GM19397 (cell line): Measurements from ENCODE around the gene NANS.
"Not testable (repeated sequence)": the region's sequence is repeated elsewhere in the genome, so short reads cannot be mapped to it uniquely, and the experiment has no call there.

Experiments
- ATAC-seq: cut with Tn5 transposase; IDR thresholded peaks from one replicate; pipeline ENCODE4 v1.9.1; 2021; ENCODE audit warnings: mild to moderate bottlenecking, moderate library complexity; ENCODE audit not compliant: unreplicated experiment

Gene NANS

DNA sequence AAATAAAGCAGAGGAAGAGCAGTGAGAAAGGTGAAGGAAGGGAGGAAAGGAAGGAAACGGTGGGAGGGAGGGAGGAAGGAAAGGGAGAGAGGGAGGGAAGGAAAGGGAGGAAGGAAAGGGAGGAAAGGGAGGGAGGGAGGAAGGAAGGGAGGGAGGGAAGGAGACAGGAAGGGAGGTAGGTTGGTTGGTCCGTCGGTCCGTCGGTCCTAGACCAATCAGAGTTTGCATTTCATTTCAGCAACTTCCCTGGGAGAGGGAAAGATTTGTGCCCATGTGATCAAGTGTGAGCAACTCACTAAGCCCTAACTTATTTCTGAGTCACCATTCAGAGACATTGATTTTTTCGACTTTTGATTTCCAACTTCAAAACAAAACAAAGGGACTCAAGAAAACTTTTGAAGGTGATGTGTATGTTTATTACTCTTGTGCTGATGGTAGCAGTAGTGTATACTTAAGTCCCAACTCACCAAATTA lies 18.8 kb downstream of the NANS start:
- no peak for ATAC-seq

GRCh38 chr9:98076514-98076890 lies 20.0 kb downstream of the NANS start:
- not testable (repeated sequence) for ATAC-seq

DNA sequence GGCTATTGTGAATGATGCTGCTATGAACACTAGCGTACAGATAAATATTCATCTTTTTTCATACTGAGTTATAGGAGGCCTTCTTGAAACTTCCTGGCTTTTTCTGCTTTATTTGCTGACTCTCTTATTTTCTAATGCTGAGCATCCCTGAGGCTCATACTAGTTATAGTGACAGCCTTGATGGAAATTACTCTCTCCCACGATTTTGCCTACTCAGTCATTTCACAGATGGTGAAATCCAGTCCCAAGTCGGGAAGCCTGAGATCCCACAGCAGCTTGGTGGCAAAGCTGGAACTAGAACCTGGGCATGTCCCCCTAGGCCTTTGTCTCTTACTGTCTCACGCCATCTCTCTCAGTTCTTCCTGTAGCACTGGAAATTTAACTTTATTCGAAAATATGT lies 22.4 kb downstream of the NANS start:
- ATAC-seq: no peak

DNA sequence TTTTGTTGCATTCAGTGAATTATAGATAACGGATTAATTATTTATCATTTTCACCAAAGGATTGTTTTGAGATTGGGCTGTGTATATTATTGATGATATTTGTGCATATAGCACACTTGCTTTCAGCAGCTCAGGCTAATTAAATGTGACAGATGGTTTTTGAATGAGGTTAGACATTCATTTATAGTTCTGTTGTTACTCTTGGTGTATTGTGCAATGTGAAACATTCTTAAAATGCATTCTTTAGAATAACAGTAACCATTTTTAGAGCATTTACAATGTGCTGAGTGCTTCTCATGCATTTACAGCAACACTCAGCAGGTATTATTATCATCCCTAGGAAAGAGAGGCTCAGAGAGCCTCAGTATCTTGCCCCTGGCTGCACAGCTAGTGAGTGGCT lies 23.8 kb downstream of the NANS start:
- no peak for ATAC-seq

DNA sequence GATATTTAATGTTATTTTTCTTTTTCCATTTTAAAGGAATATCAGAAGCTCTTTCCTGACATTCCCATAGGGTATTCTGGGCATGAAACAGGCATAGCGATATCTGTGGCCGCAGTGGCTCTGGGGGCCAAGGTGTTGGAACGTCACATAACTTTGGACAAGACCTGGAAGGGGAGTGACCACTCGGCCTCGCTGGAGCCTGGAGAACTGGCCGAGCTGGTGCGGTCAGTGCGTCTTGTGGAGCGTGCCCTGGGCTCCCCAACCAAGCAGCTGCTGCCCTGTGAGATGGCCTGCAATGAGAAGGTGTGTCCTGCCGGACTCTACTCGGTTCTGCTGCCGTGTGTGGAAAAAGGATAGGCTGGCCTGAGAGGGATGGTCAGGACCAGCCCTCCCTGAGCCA lies 24.2 kb downstream of the NANS start:
- ATAC-seq: no peak

DNA sequence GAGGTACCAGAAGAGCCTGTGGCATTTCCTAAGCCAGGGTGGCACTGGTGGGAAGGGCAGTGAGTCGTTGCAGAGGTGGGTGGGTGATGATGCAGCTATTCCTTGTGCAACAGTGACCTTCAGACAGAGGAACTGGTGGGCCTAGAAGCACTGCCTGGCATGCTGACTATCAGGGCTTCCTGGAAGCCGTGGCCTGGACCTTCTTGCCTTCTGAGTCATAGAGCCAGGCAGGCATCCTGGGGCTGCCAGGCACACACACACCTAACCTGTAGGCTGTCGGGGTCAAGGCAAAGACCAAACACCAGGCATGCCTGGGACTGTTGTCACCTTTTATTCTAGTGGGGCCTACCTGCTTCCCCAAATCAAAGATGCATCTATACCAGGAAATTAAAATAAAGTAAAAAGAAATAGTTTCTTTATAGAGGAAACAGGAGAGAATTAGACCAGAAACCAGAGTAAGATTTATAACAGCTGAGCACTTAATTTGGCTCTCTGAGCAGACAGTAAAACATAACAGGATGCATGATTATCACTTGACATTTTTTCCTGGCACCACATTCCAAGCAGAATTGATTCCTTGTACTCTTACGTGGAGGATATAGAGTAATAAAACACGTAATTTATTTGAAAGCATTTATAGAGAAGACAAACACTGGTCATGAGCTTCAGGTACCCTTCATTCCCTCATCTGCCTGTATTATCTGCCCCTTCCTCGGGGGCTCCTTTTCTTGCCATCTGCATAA lies 25.1 kb downstream of the NANS start:
- no peak for ATAC-seq

GRCh38 chr9:98083061-98083501 lies 26.5 kb downstream of the NANS start:
- no peak for ATAC-seq

- no peak for ATAC-seq
Observed at GRCh38 chr9:98083566-98084183, 27.1 kb downstream of the NANS start.

GRCh38 chr9:98084396-98084795 lies 27.9 kb downstream of the NANS start:
- no peak for ATAC-seq

- no peak for ATAC-seq
Observed at GRCh38 chr9:98085058-98085457, 28.5 kb downstream of the NANS start.

DNA sequence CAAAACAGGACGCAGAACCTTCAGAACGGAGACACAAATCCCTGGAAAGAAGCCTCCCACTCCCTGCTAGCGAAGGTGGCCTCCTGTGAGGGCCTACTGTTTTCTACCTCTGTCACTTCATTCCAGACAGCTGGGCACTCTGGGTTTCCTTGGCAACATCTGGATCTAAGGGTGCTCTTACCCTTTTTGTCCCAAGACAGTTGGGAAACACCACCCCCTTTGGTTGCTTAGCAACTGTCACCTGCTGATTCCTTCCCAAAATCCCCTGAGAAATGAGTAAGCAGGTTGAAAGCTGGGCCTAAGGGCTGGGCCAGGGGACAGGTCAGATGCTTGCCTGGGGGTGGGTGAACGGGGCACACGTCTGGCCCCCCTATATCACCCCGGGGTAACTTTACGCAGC lies 29.4 kb downstream of the NANS start:
- ATAC-seq: no peak

DNA sequence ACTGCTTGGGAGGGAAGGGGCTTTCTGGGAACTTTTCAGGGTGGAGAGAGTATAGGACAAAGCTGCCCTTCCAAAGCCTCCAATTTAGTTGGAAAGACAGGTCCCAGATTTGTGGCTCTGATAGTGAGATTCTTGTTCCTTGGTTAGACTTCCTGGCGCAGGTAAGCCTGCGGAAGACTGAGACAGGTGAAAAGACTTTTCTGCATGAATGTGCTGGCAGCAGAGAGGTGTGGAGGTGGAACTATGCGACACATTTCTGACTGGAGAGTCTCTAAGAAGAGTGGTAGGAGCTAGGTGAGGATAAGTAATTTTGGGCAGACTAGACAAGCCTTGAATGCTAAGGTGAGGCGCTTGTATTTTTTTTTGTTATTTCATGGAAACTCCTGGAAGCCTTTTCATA lies 29.9 kb downstream of the NANS start:
- no peak for ATAC-seq

GRCh38 chr9:98087420-98088354 lies 31.2 kb downstream of the NANS start:
- peak; percentile 63 for ATAC-seq

GRCh38 chr9:98090674-98091073 lies 34.1 kb downstream of the NANS start:
- ATAC-seq: not testable (repeated sequence)

- no peak for ATAC-seq
Observed at GRCh38 chr9:98091735-98092612, 35.4 kb downstream of the NANS start.

- ATAC-seq: no peak
Observed at GRCh38 chr9:98092613-98092931, 36.0 kb downstream of the NANS start.

GRCh38 chr9:98094316-98094715 lies 37.8 kb downstream of the NANS start:
- ATAC-seq: no peak

DNA sequence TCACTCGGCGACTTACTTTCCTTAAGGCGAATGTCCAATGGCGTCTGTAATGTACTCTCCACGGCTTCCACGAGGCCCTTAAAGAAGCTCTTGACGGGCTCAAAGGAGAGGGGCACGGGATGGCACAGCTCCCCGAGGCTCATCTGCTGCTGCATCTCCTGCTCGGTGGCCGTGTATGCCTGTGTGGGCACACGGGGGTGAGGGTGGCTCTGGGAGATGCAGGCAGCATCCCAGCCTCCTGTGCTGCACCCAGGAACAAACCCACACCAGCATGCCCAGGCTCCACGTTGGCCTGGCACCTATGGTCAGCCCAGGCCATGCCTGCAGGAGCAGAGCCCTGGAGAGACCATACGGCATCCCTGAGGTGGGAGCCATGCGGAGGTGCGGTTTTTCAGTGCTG lies 38.3 kb downstream of the NANS start:
- ATAC-seq: no peak

DNA sequence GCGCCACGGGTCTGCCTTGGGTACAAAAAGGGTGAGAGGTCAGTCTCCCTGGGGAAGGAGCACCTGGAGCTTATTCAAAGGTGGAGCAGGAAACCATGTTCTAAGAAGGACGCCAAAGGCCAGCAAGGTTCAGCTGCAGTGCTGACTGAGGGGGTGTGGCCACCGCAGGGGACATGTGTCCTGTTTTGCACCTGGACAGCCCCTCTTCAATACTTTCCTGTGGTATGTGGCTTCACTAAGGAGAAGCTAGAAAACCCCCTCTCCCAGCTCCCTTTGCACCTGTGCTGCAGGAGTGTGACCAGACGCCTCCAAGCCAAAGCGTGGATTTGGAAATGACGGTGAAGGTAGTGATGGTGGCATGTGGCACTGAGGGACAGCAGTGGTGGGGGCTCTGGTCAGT lies 38.9 kb downstream of the NANS start:
- no peak for ATAC-seq

- no peak for ATAC-seq
Observed at GRCh38 chr9:98096091-98096490, 39.6 kb downstream of the NANS start.

GRCh38 chr9:98097836-98098235 lies 41.3 kb downstream of the NANS start:
- no peak for ATAC-seq
